Right lobe of liver (tissue), 6 donors: ENCODE data around the gene MYOF. TPM values are rescaled to one million over a fixed set of nuclear protein-coding genes. Genes with fewer than 3 reads are reported as not detected.
"Not testable (repeated sequence)": the region's sequence is repeated elsewhere in the genome, so short reads cannot be mapped to it uniquely, and the experiment has no call there.

Experiments
- ATAC-seq, 4 donors: fragments of 200-7000 bp; cut with Tn5 transposase; one replicate each; pipeline ENCODE4 v1.9.1; 2020; ENCODE audit warnings: mild to moderate bottlenecking in 4 of 4, moderate library complexity in 4 of 4
- DNase-seq, 3 donors: peaks; one replicate each; pipeline ENCODE4 v3.0.0-alpha.2; 2020
- H3K27ac ChIP-seq, 3 donors: fragments of 200-600 bp; one replicate each; pipeline ENCODE4 v1.8.0; 2022
- H3K27me3 ChIP-seq, 2 donors: fragments of 200-600 bp; one replicate each; pipeline ENCODE4 v1.8.0; 2022
- H3K36me3 ChIP-seq, 4 donors: fragments of 200-600 bp; sonication (generic) in 1 of 4; one replicate each; pipeline versions ENCODE4 v1.5.1 to v1.8.0; 2017 to 2022; ENCODE audit warnings: control low read depth in 1 of 4
- H3K4me1 ChIP-seq, 4 donors: fragments of 200-600 bp; sonication (generic) in 1 of 4; one replicate each; pipeline versions ENCODE4 v1.5.1 to v1.8.0; 2017 to 2022; ENCODE audit warnings: control low read depth in 1 of 4
- H3K4me3 ChIP-seq, 3 donors: fragments of 200-600 bp; one replicate each; pipeline ENCODE4 v1.8.0; 2022
- H3K9me3 ChIP-seq, 4 donors: fragments of 200-600 bp; sonication (generic) in 1 of 4; one replicate each; pipeline versions ENCODE4 v1.5.1 to v1.8.0; 2017 to 2022; ENCODE audit warnings: control low read depth in 1 of 4
- POLR2A ChIP-seq: fragments of 450-650 bp; IDR thresholded peaks from one replicate; pipeline ENCODE4 v1.6.1; 2017; ENCODE audit warnings: antibody characterized with exemption, mild to moderate bottlenecking
- WGBS: methylation state at CpG from one replicate; pipeline ENCODE4 v1.1.6; 2018; ENCODE audit warnings: low coverage, low lambda C conversion rate; ENCODE audit not compliant: insufficient coverage; ENCODE audit errors: missing lambda C conversion rate; 5-methylcytosine and 5-hydroxymethylcytosine counted together
- intact Hi-C, 2 donors: fragments of 100-400 bp; cut with DNase I; formaldehyde crosslinking; loops; one replicate each; pipeline versions ENCODE4 v1.11.2 to v1.14.1; 2022
- total RNA-seq, 6 experiments: library from RNA; depleted of rRNA in 2 of 6; stranded (reverse); fragments of >200 nt in 2 of 6; fragmentation: NEBNext Ultra II Directional in 3 of 6; extraction: Animal tissue kit (Norgen Biotek cat#: 25700) in 3 of 6; gene quantifications; one replicate each; pipeline versions ENCODE4 v1.1.0 to v1.2.4, GENCODE V29; 2016 to 2023
- TF ChIP-seq, protein P1 (sequence below), 4 donors: fragments of 200-600 bp in 3 of 4; fragments of 450-650 bp in 1 of 4; IDR thresholded peaks; one replicate each; pipeline versions ENCODE4 v1.5.1 to v1.8.0; 2016 to 2022; ENCODE audit warnings: antibody characterized with exemption in 4 of 4, mild to moderate bottlenecking in 2 of 4
- donor health status: DM: no; HTN: yes; CAD: no.
- donor health status: DM: no; HTN: no; CAD: no.
- donor health status: DM: no; HTN: no; CAD: no.
- donor health status: DM: no; HTN: yes; CAD: no.
- donor health status: DM: no; HTN: yes; CAD: no.

Gene MYOF
- total RNA-seq, 6 experiments from 2014 or later = 1.9 to 14.6 (median 3.2) TPM

DNA sequence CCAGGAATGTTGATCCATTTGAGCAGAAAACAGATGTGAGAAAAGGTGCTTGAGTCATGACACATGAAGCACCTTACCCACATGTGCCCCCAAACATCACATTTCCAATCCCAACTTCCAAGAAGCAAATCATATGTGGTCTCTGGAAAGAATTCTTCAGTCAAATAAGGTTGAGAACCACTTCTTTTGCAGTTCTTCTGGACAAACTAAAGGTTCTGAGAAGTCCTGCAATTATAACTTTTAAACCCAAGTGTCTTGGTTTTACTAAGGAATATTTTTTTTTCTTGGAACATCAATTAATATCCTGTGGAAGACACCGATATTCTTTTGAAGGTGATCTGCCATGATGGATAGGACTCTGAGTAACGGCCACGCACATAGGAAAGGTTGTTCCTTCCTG, 151.3 kb downstream of the MYOF start:
- H3K36me3 ChIP-seq = no peaks in the 10 kb centered on the region
- no peaks in the 10 kb centered on the region for H3K9me3 ChIP-seq
- intact Hi-C loops = no loop called here
- no peaks in the 10 kb centered on the region for H3K27me3 ChIP-seq
- no peaks in the 10 kb centered on the region for H3K4me1 ChIP-seq
- TF ChIP-seq, protein P1, sequence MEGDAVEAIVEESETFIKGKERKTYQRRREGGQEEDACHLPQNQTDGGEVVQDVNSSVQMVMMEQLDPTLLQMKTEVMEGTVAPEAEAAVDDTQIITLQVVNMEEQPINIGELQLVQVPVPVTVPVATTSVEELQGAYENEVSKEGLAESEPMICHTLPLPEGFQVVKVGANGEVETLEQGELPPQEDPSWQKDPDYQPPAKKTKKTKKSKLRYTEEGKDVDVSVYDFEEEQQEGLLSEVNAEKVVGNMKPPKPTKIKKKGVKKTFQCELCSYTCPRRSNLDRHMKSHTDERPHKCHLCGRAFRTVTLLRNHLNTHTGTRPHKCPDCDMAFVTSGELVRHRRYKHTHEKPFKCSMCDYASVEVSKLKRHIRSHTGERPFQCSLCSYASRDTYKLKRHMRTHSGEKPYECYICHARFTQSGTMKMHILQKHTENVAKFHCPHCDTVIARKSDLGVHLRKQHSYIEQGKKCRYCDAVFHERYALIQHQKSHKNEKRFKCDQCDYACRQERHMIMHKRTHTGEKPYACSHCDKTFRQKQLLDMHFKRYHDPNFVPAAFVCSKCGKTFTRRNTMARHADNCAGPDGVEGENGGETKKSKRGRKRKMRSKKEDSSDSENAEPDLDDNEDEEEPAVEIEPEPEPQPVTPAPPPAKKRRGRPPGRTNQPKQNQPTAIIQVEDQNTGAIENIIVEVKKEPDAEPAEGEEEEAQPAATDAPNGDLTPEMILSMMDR (IDR thresholded peaks at IDR 0.05) = no peak
- TF ChIP-seq POLR2A = no peak
- no peak overlapping the region for H3K27ac ChIP-seq
- H3K4me3 ChIP-seq = no peak overlapping the region
- no peak for ATAC-seq
- no peak for DNase-seq
- 95% methylated on average over 3 of the region's 3 CpGs for WGBS

DNA sequence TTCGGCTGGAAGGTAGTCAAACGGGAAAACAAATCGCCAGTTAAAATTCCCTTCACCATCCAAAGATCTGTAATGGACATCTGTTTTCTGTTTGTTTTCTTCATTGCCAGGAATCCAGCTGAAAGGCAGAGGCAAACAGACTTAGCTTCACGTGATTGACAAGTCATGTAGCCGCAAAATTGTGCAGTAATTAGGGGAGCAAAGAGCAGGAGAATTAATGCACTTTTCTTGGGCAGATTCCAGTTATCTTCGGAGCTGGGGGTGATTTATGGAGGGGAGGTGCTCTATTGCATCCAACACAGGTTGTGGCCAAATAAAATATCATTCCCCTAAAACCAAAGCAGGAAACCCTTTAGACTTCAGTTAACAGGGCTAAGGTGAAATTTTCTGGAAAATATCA, 162.2 kb downstream of the MYOF start:
- intact Hi-C loops = no loop called here
- H3K4me1 ChIP-seq = no peaks in the 10 kb centered on the region
- no peaks in the 10 kb centered on the region for H3K9me3 ChIP-seq
- H3K4me3 ChIP-seq = no peak overlapping the region
- DNase-seq (no peak), ATAC-seq (no peak)
- 53% methylated on average over 6 of the region's 6 CpGs for WGBS
- H3K27ac ChIP-seq = no peak overlapping the region
- TF ChIP-seq, protein P1 (IDR thresholded peaks at IDR 0.05) = no peak
- TF ChIP-seq POLR2A = no peak
- H3K36me3 ChIP-seq = no peaks in the 10 kb centered on the region
- H3K27me3 ChIP-seq = no peaks in the 10 kb centered on the region

DNA sequence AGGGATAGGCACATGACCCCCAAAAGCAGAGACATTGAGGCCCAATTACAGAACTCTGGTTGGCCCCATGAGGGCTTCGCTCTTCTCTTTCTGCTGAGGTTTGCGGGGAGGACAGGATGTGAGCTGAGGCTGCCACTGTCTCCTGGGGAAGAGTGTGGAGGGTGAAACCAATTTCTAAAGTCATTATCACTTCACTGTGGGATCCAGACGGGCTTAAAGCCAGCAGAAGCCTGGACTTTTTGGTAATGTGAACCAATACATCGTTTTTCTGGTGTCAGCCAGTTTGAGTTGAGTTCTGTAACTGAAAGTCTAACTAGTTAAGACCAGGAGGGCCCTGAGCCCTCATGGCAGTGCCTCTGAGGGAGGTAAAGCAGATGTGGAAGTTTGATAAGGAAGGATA, 163.0 kb downstream of the MYOF start:
- intact Hi-C loops = no loop called here
- ATAC-seq = no peak

DNA sequence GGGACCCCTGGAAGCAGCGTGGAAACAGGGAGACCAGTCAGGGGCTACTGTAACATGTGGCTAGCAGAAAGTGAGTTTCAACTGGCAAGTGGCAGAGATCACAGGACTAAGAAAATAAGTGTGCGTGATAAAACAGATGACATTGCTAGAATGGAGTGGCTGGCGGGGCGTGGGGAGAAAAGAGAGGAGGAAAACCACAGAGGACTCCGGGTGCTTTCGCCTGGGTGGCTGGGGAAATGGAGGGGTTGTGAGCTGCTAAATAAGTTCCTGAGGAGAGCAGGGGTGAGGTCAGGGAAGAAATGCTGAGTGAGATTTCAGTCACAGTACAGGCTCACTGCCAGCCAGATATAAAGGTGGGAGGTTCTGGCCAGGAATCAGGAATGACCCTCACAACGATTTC, 166.9 kb downstream of the MYOF start:
- H3K4me3 ChIP-seq = no peak overlapping the region
- no peaks in the 10 kb centered on the region for H3K9me3 ChIP-seq
- H3K36me3 ChIP-seq = no peaks in the 10 kb centered on the region
- H3K27me3 ChIP-seq = no peaks in the 10 kb centered on the region
- H3K4me1 ChIP-seq = no peaks in the 10 kb centered on the region
- intact Hi-C loops = no loop called here
- no peak for TF ChIP-seq POLR2A
- TF ChIP-seq, protein P1 (IDR thresholded peaks at IDR 0.05) = no peak
- 77% methylated on average over 6 of the region's 7 CpGs for WGBS
- no peak for DNase-seq
- H3K27ac ChIP-seq = no peak overlapping the region
- ATAC-seq = no peak

More for the DNA sequence above, 163.0 kb downstream of the MYOF start:
- no peaks in the 10 kb centered on the region for H3K36me3 ChIP-seq
- no peaks in the 10 kb centered on the region for H3K4me1 ChIP-seq
- TF ChIP-seq, protein P1 (IDR thresholded peaks at IDR 0.05) = no peak
- DNase-seq = no peak
- no peak overlapping the region for H3K4me3 ChIP-seq
- H3K27me3 ChIP-seq = no peaks in the 10 kb centered on the region
- no peak overlapping the region for H3K27ac ChIP-seq
- H3K9me3 ChIP-seq = no peaks in the 10 kb centered on the region
- 61% methylated on average over 3 of the region's 4 CpGs for WGBS

DNA sequence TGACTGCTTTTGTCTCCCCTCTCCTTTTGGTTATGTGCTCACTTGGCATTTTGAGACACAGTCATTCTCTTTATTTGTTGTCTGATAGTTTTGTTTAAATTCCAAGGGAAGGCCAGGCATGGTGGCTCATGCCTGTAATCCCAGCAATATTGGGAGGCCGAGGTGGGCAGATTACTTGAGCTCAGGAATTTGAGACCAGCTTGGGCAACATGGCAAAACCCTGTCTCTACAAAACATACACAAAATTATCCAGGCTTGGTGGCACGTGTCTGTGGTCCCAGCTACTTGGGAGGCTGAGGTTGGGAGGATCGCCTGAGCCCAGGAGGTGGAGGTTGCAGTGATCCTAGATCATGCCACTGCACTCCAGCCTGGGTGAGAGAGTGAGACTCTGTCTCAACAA, 167.5 kb downstream of the MYOF start:
- intact Hi-C loops, H3K36me3 ChIP-seq, H3K27me3 ChIP-seq, H3K4me3 ChIP-seq, H3K4me1 ChIP-seq, H3K27ac ChIP-seq, DNase-seq, ATAC-seq, H3K9me3 ChIP-seq: not testable (repeated sequence)
- WGBS = 63% methylated on average over 2 of the region's 3 CpGs
